ENCODE measurements around the gene CRHR2. TPM values are rescaled to one million over a fixed set of nuclear protein-coding genes. Genes with fewer than 3 reads are reported as not detected.

CRHR2 gene
- polyA plus RNA-seq, 1 of the 3 experiments (the other 2 are of a cell fraction), result not detected

- 81% methylated on average over 4 of the region's 4 CpGs for WGBS (ENCODE audit: low lambda C conversion rate)
- Histone ChIP-seq H3F3A (replicated peaks; ENCODE audit: insufficient read depth) (no peaks in the 10 kb centered on the region), H4K20me1 (ENCODE audit: insufficient read depth) (no peaks in the 10 kb centered on the region), H3K9ac (no peak overlapping the region), H3K4me1 (ENCODE audit: control insufficient read depth in 1 of 2, insufficient read depth in 2 of 2, low read depth in 1 of 2, low read length in 1 of 2) (no peaks in the 10 kb centered on the region), H3K4me2 (no peak overlapping the region), H3K4me3 (ENCODE audit: low read depth in 2 of 2, low read length in 1 of 2) (no peak overlapping the region), H2AFZ (ENCODE audit: low read depth) (no peak overlapping the region), H3K9me2 (no peaks in the 10 kb centered on the region), H3K27me3 (ENCODE audit: insufficient read depth) (no peaks in the 10 kb centered on the region), H3K36me3 (replicated peaks in 1 of 2; ENCODE audit: control insufficient read depth in 1 of 2, insufficient read depth in 2 of 2, low read length in 1 of 2) (peaks cover 14 to 20% of the 10 kb centered on the region in 2 experiments), H3K79me2 (ENCODE audit: insufficient read depth) (no peaks in the 10 kb centered on the region), H3K9me3 (no peaks in the 10 kb centered on the region), H3K27ac (ENCODE audit: low read depth in 2 of 2, low read length in 1 of 2) (no peak overlapping the region)
- CTCF ChIA-PET, result interaction anchor here (0.7 to 1.6 kb wide), 3 partner anchors 9 to 96 kb away, joined by 3 to 6 read pairs (median 3); no protein-coding TSS in a partner anchor
- DNase-seq, result peak; percentile 21
- POLR2A ChIA-PET, result no interaction called here
- TF ChIP-seq CTCF (IDR thresholded peaks at IDR 0.05) (no peak), SMC3 (IDR thresholded peaks at IDR 0.05; ENCODE audit: low read depth, low read length) (no peak), TAF1 (IDR thresholded peaks at IDR 0.05; ENCODE audit: borderline replicate concordance, low read depth, low read length) (no peak), FOSL2 (IDR thresholded peaks at IDR 0.05; ENCODE audit: borderline replicate concordance, low read depth) (no peak), NFIC (IDR thresholded peaks at IDR 0.05; ENCODE audit: borderline replicate concordance) (no peak), CHD2 (IDR thresholded peaks at IDR 0.05; ENCODE audit: low read length, partially characterized antibody) (no peak), JUND (IDR thresholded peaks at IDR 0.05) (no peak), ELF1 (IDR thresholded peaks at IDR 0.05) (no peak), YY1 (IDR thresholded peaks at IDR 0.05; ENCODE audit: low read depth) (no peak), TCF12 (IDR thresholded peaks at IDR 0.05) (no peak), FOXM1 (IDR thresholded peaks at IDR 0.05; ENCODE audit: low read depth) (no peak), MXI1 (IDR thresholded peaks at IDR 0.05; ENCODE audit: low read depth, low read length) (no peak), RAD21 (IDR thresholded peaks at IDR 0.05; ENCODE audit: low read length) (no peak), MEF2A (IDR thresholded peaks at IDR 0.05; ENCODE audit: borderline replicate concordance, low read depth) (no peak), RXRA (IDR thresholded peaks at IDR 0.05; ENCODE audit: borderline replicate concordance, low read depth) (no peak)
- TF ChIP-seq, protein P1, sequence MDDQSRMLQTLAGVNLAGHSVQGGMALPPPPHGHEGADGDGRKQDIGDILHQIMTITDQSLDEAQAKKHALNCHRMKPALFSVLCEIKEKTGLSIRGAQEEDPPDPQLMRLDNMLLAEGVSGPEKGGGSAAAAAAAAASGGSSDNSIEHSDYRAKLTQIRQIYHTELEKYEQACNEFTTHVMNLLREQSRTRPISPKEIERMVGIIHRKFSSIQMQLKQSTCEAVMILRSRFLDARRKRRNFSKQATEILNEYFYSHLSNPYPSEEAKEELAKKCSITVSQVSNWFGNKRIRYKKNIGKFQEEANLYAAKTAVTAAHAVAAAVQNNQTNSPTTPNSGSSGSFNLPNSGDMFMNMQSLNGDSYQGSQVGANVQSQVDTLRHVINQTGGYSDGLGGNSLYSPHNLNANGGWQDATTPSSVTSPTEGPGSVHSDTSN (IDR thresholded peaks at IDR 0.05), result no peak
- TF ChIP-seq, protein P2, sequence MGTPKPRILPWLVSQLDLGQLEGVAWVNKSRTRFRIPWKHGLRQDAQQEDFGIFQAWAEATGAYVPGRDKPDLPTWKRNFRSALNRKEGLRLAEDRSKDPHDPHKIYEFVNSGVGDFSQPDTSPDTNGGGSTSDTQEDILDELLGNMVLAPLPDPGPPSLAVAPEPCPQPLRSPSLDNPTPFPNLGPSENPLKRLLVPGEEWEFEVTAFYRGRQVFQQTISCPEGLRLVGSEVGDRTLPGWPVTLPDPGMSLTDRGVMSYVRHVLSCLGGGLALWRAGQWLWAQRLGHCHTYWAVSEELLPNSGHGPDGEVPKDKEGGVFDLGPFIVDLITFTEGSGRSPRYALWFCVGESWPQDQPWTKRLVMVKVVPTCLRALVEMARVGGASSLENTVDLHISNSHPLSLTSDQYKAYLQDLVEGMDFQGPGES (IDR thresholded peaks at IDR 0.05; ENCODE audit: low read depth, low read length), result no peak
- TF ChIP-seq, protein P3, sequence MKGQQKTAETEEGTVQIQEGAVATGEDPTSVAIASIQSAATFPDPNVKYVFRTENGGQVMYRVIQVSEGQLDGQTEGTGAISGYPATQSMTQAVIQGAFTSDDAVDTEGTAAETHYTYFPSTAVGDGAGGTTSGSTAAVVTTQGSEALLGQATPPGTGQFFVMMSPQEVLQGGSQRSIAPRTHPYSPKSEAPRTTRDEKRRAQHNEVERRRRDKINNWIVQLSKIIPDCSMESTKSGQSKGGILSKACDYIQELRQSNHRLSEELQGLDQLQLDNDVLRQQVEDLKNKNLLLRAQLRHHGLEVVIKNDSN (IDR thresholded peaks at IDR 0.05; ENCODE audit: borderline replicate concordance, low read depth), result no peak
- TF ChIP-seq, protein P4, sequence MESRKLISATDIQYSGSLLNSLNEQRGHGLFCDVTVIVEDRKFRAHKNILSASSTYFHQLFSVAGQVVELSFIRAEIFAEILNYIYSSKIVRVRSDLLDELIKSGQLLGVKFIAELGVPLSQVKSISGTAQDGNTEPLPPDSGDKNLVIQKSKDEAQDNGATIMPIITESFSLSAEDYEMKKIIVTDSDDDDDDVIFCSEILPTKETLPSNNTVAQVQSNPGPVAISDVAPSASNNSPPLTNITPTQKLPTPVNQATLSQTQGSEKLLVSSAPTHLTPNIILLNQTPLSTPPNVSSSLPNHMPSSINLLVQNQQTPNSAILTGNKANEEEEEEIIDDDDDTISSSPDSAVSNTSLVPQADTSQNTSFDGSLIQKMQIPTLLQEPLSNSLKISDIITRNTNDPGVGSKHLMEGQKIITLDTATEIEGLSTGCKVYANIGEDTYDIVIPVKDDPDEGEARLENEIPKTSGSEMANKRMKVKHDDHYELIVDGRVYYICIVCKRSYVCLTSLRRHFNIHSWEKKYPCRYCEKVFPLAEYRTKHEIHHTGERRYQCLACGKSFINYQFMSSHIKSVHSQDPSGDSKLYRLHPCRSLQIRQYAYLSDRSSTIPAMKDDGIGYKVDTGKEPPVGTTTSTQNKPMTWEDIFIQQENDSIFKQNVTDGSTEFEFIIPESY (IDR thresholded peaks at IDR 0.05; ENCODE audit: borderline replicate concordance, low read depth), result no peak
- TF ChIP-seq, protein P5, sequence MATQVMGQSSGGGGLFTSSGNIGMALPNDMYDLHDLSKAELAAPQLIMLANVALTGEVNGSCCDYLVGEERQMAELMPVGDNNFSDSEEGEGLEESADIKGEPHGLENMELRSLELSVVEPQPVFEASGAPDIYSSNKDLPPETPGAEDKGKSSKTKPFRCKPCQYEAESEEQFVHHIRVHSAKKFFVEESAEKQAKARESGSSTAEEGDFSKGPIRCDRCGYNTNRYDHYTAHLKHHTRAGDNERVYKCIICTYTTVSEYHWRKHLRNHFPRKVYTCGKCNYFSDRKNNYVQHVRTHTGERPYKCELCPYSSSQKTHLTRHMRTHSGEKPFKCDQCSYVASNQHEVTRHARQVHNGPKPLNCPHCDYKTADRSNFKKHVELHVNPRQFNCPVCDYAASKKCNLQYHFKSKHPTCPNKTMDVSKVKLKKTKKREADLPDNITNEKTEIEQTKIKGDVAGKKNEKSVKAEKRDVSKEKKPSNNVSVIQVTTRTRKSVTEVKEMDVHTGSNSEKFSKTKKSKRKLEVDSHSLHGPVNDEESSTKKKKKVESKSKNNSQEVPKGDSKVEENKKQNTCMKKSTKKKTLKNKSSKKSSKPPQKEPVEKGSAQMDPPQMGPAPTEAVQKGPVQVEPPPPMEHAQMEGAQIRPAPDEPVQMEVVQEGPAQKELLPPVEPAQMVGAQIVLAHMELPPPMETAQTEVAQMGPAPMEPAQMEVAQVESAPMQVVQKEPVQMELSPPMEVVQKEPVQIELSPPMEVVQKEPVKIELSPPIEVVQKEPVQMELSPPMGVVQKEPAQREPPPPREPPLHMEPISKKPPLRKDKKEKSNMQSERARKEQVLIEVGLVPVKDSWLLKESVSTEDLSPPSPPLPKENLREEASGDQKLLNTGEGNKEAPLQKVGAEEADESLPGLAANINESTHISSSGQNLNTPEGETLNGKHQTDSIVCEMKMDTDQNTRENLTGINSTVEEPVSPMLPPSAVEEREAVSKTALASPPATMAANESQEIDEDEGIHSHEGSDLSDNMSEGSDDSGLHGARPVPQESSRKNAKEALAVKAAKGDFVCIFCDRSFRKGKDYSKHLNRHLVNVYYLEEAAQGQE (IDR thresholded peaks at IDR 0.05; ENCODE audit: low read depth, low read length), result no peak
These were observed 37.8 kb downstream of the CRHR2 start for GRCh38 chr7:30644286-30644955.
